CD14-positive monocyte (primary cell): ENCODE data around the gene SPSB3. TPM values are rescaled to one million over a fixed set of nuclear protein-coding genes. Genes with fewer than 3 reads are reported as not detected.

ENCODE experiments used
- DNase-seq, 3 donors: peaks; one replicate each; pipeline ENCODE4 v3.0.0-alpha.2; 2011 to 2022
- H2AFZ ChIP-seq: 2 replicates; pipeline ENCODE4 v1.6.0; 2012; ENCODE audit warnings: mild to moderate bottlenecking, low read depth, low read length, inconsistent platforms; ENCODE audit not compliant: insufficient read depth, poor library complexity, severe bottlenecking
- H3K27ac ChIP-seq, 2 donors: 1 replicate in 1 of 2; 2 replicates in 1 of 2; pipeline ENCODE4 v1.5.1; 2012 to 2013; ENCODE audit warnings: low read length in 2 of 2, control low read depth in 1 of 2, inconsistent platforms in 1 of 2, low read depth in 1 of 2, mild to moderate bottlenecking in 1 of 2
- H3K27me3 ChIP-seq, 2 donors: one replicate each; pipeline versions ENCODE4 v1.6.0 to v1.6.1; 2011 to 2013; ENCODE audit warnings: low read length in 2 of 2; ENCODE audit not compliant: control insufficient read depth in 2 of 2, insufficient read depth in 2 of 2
- H3K36me3 ChIP-seq, 2 donors: replicated peaks in 1 of 2; 1 replicate in 1 of 2; 2 replicates in 1 of 2; pipeline versions ENCODE4 v1.5.1 to v1.6.1; 2012 to 2013; ENCODE audit warnings: low read length in 2 of 2, control low read depth in 1 of 2, inconsistent platforms in 1 of 2, mild to moderate bottlenecking in 1 of 2; ENCODE audit not compliant: insufficient read depth in 2 of 2, control insufficient read depth in 1 of 2
- H3K4me1 ChIP-seq, 2 donors: 1 replicate in 1 of 2; 2 replicates in 1 of 2; pipeline versions ENCODE4 v1.5.1 to v1.6.1; 2012 to 2013; ENCODE audit warnings: low read length in 2 of 2, control low read depth in 1 of 2, inconsistent platforms in 1 of 2, mild to moderate bottlenecking in 1 of 2, moderate library complexity in 1 of 2; ENCODE audit not compliant: insufficient read depth in 2 of 2, control insufficient read depth in 1 of 2
- H3K4me2 ChIP-seq: replicated peaks from 2 replicates; pipeline ENCODE3; 2012; ENCODE audit warnings: low read length, moderate library complexity, mild to moderate bottlenecking; ENCODE audit not compliant: poor library complexity, severe bottlenecking; ENCODE audit errors: extremely low read depth
- H3K4me3 ChIP-seq, 3 experiments: fragments of 200-600 bp in 1 of 3; sonication (generic) in 1 of 3; replicated peaks in 1 of 3; 1 replicate in 2 of 3; 2 replicates in 1 of 3; pipeline ENCODE4 v1.5.1; 2011 to 2013; ENCODE audit warnings: low read length in 3 of 3, mild to moderate bottlenecking in 3 of 3, control low read depth in 2 of 3, low read depth in 2 of 3, inconsistent platforms in 1 of 3, moderate library complexity in 1 of 3
- H3K79me2 ChIP-seq: 2 replicates; pipeline ENCODE4 v1.6.0; 2012; ENCODE audit warnings: mild to moderate bottlenecking, control low read depth, inconsistent platforms, low read length, moderate library complexity; ENCODE audit not compliant: insufficient read depth
- H3K9ac ChIP-seq: 2 replicates; pipeline ENCODE4 v1.6.0; 2017; ENCODE audit warnings: low read length, mild to moderate bottlenecking; ENCODE audit not compliant: insufficient read depth, poor library complexity, severe bottlenecking
- H3K9me3 ChIP-seq, 2 donors: replicated peaks in 1 of 2; 1 replicate in 1 of 2; 2 replicates in 1 of 2; pipeline versions ENCODE4 v1.5.1 to v1.6.1; 2012 to 2013; ENCODE audit warnings: low read length in 2 of 2, control low read depth in 1 of 2; ENCODE audit not compliant: control insufficient read depth in 1 of 2, insufficient read depth in 1 of 2
- H4K20me1 ChIP-seq: 2 replicates; pipeline ENCODE4 v1.6.0; 2012; ENCODE audit warnings: mild to moderate bottlenecking, low read length, control low read depth, moderate library complexity; ENCODE audit not compliant: insufficient read depth
- H3K27ac Mint-ChIP-seq, 7 donors: one replicate each; pipeline ENCODE4 v1.8.0; 2020; ENCODE audit warnings: mild to moderate bottlenecking in 7 of 7, mixed read lengths in 7 of 7, moderate library complexity in 6 of 7, inconsistent platforms in 2 of 7
- H3K27me3 Mint-ChIP-seq, 3 donors: one replicate each; pipeline ENCODE4 v1.8.0; 2021 to 2022; ENCODE audit warnings: low read depth in 3 of 3, mild to moderate bottlenecking in 3 of 3, mixed read lengths in 3 of 3, moderate library complexity in 3 of 3, inconsistent platforms in 1 of 3
- H3K36me3 Mint-ChIP-seq, 2 donors: one replicate each; pipeline ENCODE4 v1.8.0; 2020; ENCODE audit warnings: mixed read lengths in 2 of 2, inconsistent platforms in 1 of 2, mild to moderate bottlenecking in 1 of 2
- H3K4me1 Mint-ChIP-seq: one replicate; pipeline ENCODE4 v1.8.0; 2020; ENCODE audit warnings: mild to moderate bottlenecking, mixed read lengths
- H3K4me3 Mint-ChIP-seq, 2 donors: one replicate each; pipeline ENCODE4 v1.8.0; 2020; ENCODE audit warnings: mild to moderate bottlenecking in 2 of 2, mixed read lengths in 2 of 2, moderate library complexity in 1 of 2
- H3K9me3 Mint-ChIP-seq, 7 donors: one replicate each; pipeline ENCODE4 v1.8.0; 2020 to 2022; ENCODE audit warnings: mixed read lengths in 7 of 7, mild to moderate bottlenecking in 6 of 7, moderate library complexity in 6 of 7, inconsistent platforms in 2 of 7
- WGBS: methylation state at CpG from one replicate; pipeline ENCODE4 v1.1.5; 2013; ENCODE audit warnings: missing lambda C conversion rate; ENCODE audit not compliant: insufficient coverage; 5-methylcytosine and 5-hydroxymethylcytosine counted together
- intact Hi-C, 2 donors: fragments of 100-400 bp; cut with micrococcal nuclease; formaldehyde crosslinking; loops; one replicate each; pipeline versions ENCODE4 v1.15.0 to v1.15.1; 2023
- polyA plus RNA-seq, 3 donors: library from polyadenylated mRNA; depleted of rRNA in 1 of 3; unstranded in 2 of 3; stranded (reverse) in 1 of 3; fragments of 300-500 nt in 2 of 3; fragments of >200 nt in 1 of 3; fragmentation: Illumina TruSeq in 2 of 3; gene quantifications; 1 replicate in 2 of 3; 2 replicates in 1 of 3; pipeline ENCODE4 v1.2.3, GENCODE V29; 2012 to 2021
- TF ChIP-seq, protein P1 (sequence below): fragments of 200-600 bp; IDR thresholded peaks from one replicate; pipeline ENCODE4 v1.8.0; 2022; ENCODE audit warnings: antibody characterized with exemption, mild to moderate bottlenecking

The SPSB3 gene
- polyA plus RNA-seq, 3 donors = 36.8 to 151 (median 40.2) TPM

DNA sequence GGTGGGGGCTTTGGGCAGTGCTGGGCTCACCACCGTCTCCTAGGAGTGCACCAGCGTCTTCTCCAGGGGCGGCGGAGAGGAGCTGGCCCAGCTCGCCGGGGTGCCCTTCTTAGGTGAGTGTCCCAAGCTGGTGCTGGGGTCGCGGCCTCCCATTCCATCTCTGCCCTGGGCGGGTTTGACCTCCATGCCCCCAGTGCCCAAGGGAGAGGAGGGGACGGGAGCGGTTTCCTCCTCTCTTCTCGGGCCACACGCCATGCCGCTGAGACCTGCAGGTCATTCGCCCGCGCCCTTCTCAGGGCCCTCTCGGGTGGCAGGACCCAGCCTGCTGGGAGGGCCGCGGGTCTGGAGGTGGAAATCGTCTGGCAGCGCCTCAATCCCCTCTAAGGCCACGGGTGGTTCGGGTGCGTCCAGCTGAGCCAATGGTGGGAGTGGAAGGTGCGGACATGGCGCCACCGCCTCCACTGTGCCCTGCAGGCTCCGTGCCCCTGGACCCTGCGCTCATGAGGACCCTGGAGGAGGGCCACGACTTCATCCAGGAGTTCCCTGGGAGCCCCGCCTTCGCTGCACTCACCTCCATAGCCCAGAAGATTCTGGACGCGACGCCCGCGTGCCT lies 5.8 kb upstream of the SPSB3 start:
- no peaks in the 10 kb centered on the region for H3K27me3 ChIP-seq
- H4K20me1 ChIP-seq = peaks cover 33% of the 10 kb centered on the region
- no peaks in the 10 kb centered on the region for H3K9me3 Mint-ChIP-seq
- TF ChIP-seq, protein P1, sequence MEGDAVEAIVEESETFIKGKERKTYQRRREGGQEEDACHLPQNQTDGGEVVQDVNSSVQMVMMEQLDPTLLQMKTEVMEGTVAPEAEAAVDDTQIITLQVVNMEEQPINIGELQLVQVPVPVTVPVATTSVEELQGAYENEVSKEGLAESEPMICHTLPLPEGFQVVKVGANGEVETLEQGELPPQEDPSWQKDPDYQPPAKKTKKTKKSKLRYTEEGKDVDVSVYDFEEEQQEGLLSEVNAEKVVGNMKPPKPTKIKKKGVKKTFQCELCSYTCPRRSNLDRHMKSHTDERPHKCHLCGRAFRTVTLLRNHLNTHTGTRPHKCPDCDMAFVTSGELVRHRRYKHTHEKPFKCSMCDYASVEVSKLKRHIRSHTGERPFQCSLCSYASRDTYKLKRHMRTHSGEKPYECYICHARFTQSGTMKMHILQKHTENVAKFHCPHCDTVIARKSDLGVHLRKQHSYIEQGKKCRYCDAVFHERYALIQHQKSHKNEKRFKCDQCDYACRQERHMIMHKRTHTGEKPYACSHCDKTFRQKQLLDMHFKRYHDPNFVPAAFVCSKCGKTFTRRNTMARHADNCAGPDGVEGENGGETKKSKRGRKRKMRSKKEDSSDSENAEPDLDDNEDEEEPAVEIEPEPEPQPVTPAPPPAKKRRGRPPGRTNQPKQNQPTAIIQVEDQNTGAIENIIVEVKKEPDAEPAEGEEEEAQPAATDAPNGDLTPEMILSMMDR = no peak
- H3K27me3 Mint-ChIP-seq = no peaks in the 10 kb centered on the region
- peaks cover 11 to 12% of the 10 kb centered on the region in 2 donors for H3K4me1 ChIP-seq
- no peak overlapping the region for H3K4me3 ChIP-seq
- H3K4me2 ChIP-seq = no peak overlapping the region
- H3K9ac ChIP-seq = no peak overlapping the region
- H3K4me3 Mint-ChIP-seq = no peak overlapping the region
- no peak overlapping the region for H3K27ac Mint-ChIP-seq
- WGBS = 99% methylated on average over 33 of the region's 38 CpGs
- peaks cover 36% of the 10 kb centered on the region for H3K79me2 ChIP-seq
- no peak overlapping the region for H3K27ac ChIP-seq
- H3K9me3 ChIP-seq = no peaks in the 10 kb centered on the region
- no peak for DNase-seq
- intact Hi-C loops = loop anchor here in 1 of 2 donors (10.0 kb wide), 2 partner anchors 83 to 363 kb away; partner anchors contain the start of genes MAPK8IP3 and UQCC4
- H3K36me3 Mint-ChIP-seq = peaks cover 18 to 55% of the 10 kb centered on the region in 2 donors
- peaks cover 42 to 44% of the 10 kb centered on the region in 2 donors for H3K36me3 ChIP-seq
- H3K4me1 Mint-ChIP-seq = peaks cover 12% of the 10 kb centered on the region
- no peak overlapping the region for H2AFZ ChIP-seq

DNA sequence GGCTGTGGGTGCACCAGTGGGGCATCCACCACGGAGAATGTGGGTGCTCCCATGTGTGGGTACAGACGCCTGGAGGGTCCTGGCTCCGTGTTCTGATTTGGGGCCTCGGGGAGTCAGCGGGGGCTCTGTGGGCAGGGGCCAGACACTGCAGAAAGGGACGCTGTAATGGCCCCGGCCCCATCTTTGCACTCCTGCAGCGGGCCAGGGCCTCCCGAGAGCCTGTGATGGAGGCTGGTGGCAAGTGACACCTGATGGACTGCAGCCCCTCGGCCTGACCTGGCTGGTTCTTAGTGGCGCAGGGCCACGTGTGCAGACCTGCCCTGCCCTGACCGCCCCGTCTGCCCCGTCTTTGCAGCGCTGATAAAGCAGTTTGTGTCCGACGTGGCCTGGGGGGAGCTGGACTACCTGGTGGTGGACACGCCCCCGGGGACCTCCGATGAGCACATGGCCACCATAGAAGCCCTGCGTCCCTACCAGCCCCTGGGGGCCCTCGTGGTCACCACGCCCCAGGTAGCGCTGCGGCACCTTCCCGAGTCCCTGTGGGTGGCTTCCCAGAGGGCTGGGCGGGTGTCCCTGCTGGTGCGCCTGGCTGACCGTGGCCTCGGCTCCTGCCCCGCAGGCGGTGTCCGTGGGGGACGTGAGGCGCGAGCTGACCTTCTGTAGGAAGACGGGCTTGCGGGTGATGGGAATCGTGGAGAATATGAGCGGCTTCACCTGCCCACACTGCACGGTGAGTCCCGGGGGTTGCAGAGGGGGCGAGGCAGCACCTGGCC lies 5.1 kb upstream of the SPSB3 start:
- Histone ChIP-seq H2AFZ (no peak overlapping the region), H3K9me3 (no peaks in the 10 kb centered on the region), H3K27me3 (no peaks in the 10 kb centered on the region), H3K36me3 (peaks cover 42 to 44% of the 10 kb centered on the region in 2 donors), H3K9ac (no peak overlapping the region), H3K4me1 (peaks cover 12 to 14% of the 10 kb centered on the region in 2 donors), H3K27ac (no peak overlapping the region), H3K79me2 (peaks cover 39% of the 10 kb centered on the region), H3K4me2 (no peak overlapping the region), H4K20me1 (peaks cover 33% of the 10 kb centered on the region), H3K4me3 (no peak overlapping the region)
- DNase-seq = no peak
- peaks cover 18 to 55% of the 10 kb centered on the region in 2 donors for H3K36me3 Mint-ChIP-seq
- no peaks in the 10 kb centered on the region for H3K27me3 Mint-ChIP-seq
- H3K9me3 Mint-ChIP-seq = no peaks in the 10 kb centered on the region
- H3K4me1 Mint-ChIP-seq = peaks cover 12% of the 10 kb centered on the region
- 96% methylated on average over 44 of the region's 44 CpGs for WGBS
- no peak overlapping the region for H3K4me3 Mint-ChIP-seq
- H3K27ac Mint-ChIP-seq = peak overlapping the region in 1 of 7 donors; percentile 41
- intact Hi-C loops = loop anchor here in 1 of 2 donors (10.0 kb wide), 2 partner anchors 83 to 363 kb away; partner anchors contain the start of genes MAPK8IP3 and UQCC4
- TF ChIP-seq, protein P1 = no peak
